IMR-90 (cell line): ENCODE data around the gene ELFN1. TPM values are rescaled to one million over a fixed set of nuclear protein-coding genes. Genes with fewer than 3 reads are reported as not detected.

Source experiments
- ATAC-seq: fragments of 200-7000 bp; cut with Tn5 transposase; 2 replicates; pipeline ENCODE4 v1.9.1; 2020; ENCODE audit warnings: low read depth, mild to moderate bottlenecking, moderate library complexity
- BruUV-seq: library from RNA; stranded (reverse); fragments of 400-500 nt; replicated peaks from 2 replicates; lab custom pipeline; 2021; lab: Mats Ljungman, UMichigan
- CTCF ChIA-PET: fragments of 300-600 bp; formaldehyde crosslinking; extraction: SDS; loops from one replicate; lab custom pipeline; 2021; ENCODE audit warnings: antibody characterized with exemption; lab: Yijun Ruan, JAX
- POLR2A ChIA-PET: fragments of 300-600 bp; sonication (Branson Sonifier 250); formaldehyde crosslinking; loops from one replicate; lab custom pipeline; 2022; ENCODE audit warnings: antibody characterized with exemption; ENCODE audit not compliant: unreplicated experiment; lab: Charles Lee
- DNase-seq: peaks from one replicate; pipeline ENCODE4 v3.0.0; 2013
- H2AFZ ChIP-seq: replicated peaks from 2 replicates; pipeline ENCODE3; 2013; ENCODE audit warnings: low read length, mild to moderate bottlenecking; ENCODE audit not compliant: poor library complexity
- H2AK5ac ChIP-seq: 2 replicates; pipeline ENCODE4 v1.6.1; 2013; ENCODE audit warnings: low read depth, low read length, inconsistent platforms
- H2AK9ac ChIP-seq: replicated peaks from 2 replicates; pipeline ENCODE3; 2013; ENCODE audit warnings: mild to moderate bottlenecking, low read depth, low read length, moderate library complexity; ENCODE audit not compliant: poor library complexity
- H2BK120ac ChIP-seq: 2 replicates; pipeline ENCODE4 v1.6.1; 2013; ENCODE audit warnings: low read depth, low read length, inconsistent platforms
- H2BK15ac ChIP-seq: 3 replicates; pipeline ENCODE4 v1.6.1; 2013; ENCODE audit warnings: low read depth, low read length, inconsistent platforms
- H2BK20ac ChIP-seq: 2 replicates; pipeline ENCODE4 v1.6.1; 2013; ENCODE audit warnings: low read depth, mild to moderate bottlenecking, inconsistent platforms, low read length, moderate library complexity
- H2BK5ac ChIP-seq: 2 replicates; pipeline ENCODE4 v1.6.1; 2013; ENCODE audit warnings: mild to moderate bottlenecking, low read depth, low read length, inconsistent platforms; ENCODE audit not compliant: poor library complexity, severe bottlenecking
- H3K14ac ChIP-seq: replicated peaks from 2 replicates; pipeline ENCODE4 v1.6.1; 2013; ENCODE audit warnings: low read depth, low read length, inconsistent platforms
- H3K18ac ChIP-seq: 2 replicates; pipeline ENCODE4 v1.6.1; 2013; ENCODE audit warnings: low read depth, low read length, control low read depth
- H3K23ac ChIP-seq: 2 replicates; pipeline ENCODE4 v1.6.1; 2013; ENCODE audit warnings: low read depth, low read length, inconsistent platforms
- H3K27ac ChIP-seq: 2 replicates; pipeline ENCODE4 v1.5.1; 2013; ENCODE audit warnings: mild to moderate bottlenecking, control low read depth, low read length; ENCODE audit not compliant: insufficient read depth
- H3K27me3 ChIP-seq: 2 replicates; pipeline ENCODE4 v1.6.1; 2013; ENCODE audit warnings: low read length; ENCODE audit not compliant: control insufficient read depth, insufficient read depth
- H3K36me3 ChIP-seq: 2 replicates; pipeline ENCODE4 v1.6.1; 2013; ENCODE audit warnings: low read length, mixed read lengths; ENCODE audit not compliant: control insufficient read depth, insufficient read depth
- H3K4ac ChIP-seq: 2 replicates; pipeline ENCODE4 v1.6.1; 2013; ENCODE audit warnings: low read depth, low read length, inconsistent platforms
- H3K4me1 ChIP-seq: 2 replicates; pipeline ENCODE4 v1.6.1; 2013; ENCODE audit warnings: low read length, mixed read lengths; ENCODE audit not compliant: control insufficient read depth, insufficient read depth
- H3K4me2 ChIP-seq: 2 replicates; pipeline ENCODE4 v1.6.1; 2013; ENCODE audit warnings: low read depth, mild to moderate bottlenecking, control low read depth, low read length, moderate library complexity
- H3K4me3 ChIP-seq: 2 replicates; pipeline ENCODE4 v1.5.1; 2013; ENCODE audit warnings: low read depth, mild to moderate bottlenecking, control low read depth, low read length, moderate library complexity; ENCODE audit not compliant: insufficient read depth
- H3K56ac ChIP-seq: 2 replicates; pipeline ENCODE4 v1.6.1; 2013; ENCODE audit warnings: low read length, inconsistent platforms; ENCODE audit not compliant: insufficient read depth; ENCODE audit errors: extremely low read depth
- H3K79me1 ChIP-seq, 2 experiments: 2 replicates each; pipeline ENCODE4 v1.6.1; 2013; ENCODE audit warnings: low read length in 2 of 2, inconsistent platforms in 1 of 2, low read depth in 1 of 2
- H3K9ac ChIP-seq: 2 replicates; pipeline ENCODE4 v1.6.1; 2013; ENCODE audit warnings: low read depth, low read length, control low read depth
- H3K9me1 ChIP-seq: 2 replicates; pipeline ENCODE4 v1.6.1; 2013; ENCODE audit warnings: low read length, inconsistent platforms; ENCODE audit not compliant: insufficient read depth
- H3K9me3 ChIP-seq: 2 replicates; pipeline ENCODE4 v1.6.1; 2013; ENCODE audit warnings: low read length; ENCODE audit not compliant: control insufficient read depth, insufficient read depth
- H4K20me1 ChIP-seq: 2 replicates; pipeline ENCODE4 v1.6.1; 2013; ENCODE audit warnings: low read length, inconsistent platforms; ENCODE audit not compliant: insufficient read depth
- H4K5ac ChIP-seq: 2 replicates; pipeline ENCODE4 v1.6.1; 2013; ENCODE audit warnings: mild to moderate bottlenecking, low read depth, low read length, control low read depth
- H4K8ac ChIP-seq, 2 experiments: 2 replicates each; pipeline ENCODE4 v1.6.1; 2013; ENCODE audit warnings: low read depth in 2 of 2, low read length in 2 of 2, control low read depth in 1 of 2, inconsistent platforms in 1 of 2
- H4K91ac ChIP-seq: 2 replicates; pipeline ENCODE4 v1.6.1; 2013; ENCODE audit warnings: low read depth, low read length, inconsistent platforms; ENCODE audit not compliant: insufficient read depth
- BHLHE40 ChIP-seq: fragments of 150-350 bp; IDR thresholded peaks from 2 replicates; pipeline ENCODE4 v1.6.1; 2016; ENCODE audit warnings: mild to moderate bottlenecking, low read depth, low read length
- CEBPB ChIP-seq: IDR thresholded peaks from 2 replicates; pipeline ENCODE4 v1.6.1; 2012; ENCODE audit warnings: low read depth, low read length, improper control_type of control experiment
- MAFK ChIP-seq: IDR thresholded peaks from 2 replicates; pipeline ENCODE4 v1.6.1; 2012; ENCODE audit warnings: low read depth, low read length, improper control_type of control experiment
- MAZ ChIP-seq: IDR thresholded peaks from 2 replicates; pipeline ENCODE4 v1.6.1; 2012; ENCODE audit warnings: low read depth, mild to moderate bottlenecking, low read length, improper control_type of control experiment, moderate library complexity, borderline replicate concordance
- MXI1 ChIP-seq: IDR thresholded peaks from 2 replicates; pipeline ENCODE4 v1.6.1; 2012; ENCODE audit warnings: low read depth, mild to moderate bottlenecking, low read length, moderate library complexity, borderline replicate concordance
- NFE2L2 ChIP-seq: fragments of 150-350 bp; IDR thresholded peaks from 2 replicates; pipeline ENCODE4 v1.6.1; 2016; ENCODE audit warnings: low read depth, mild to moderate bottlenecking, low read length
- WGBS, 2 experiments: methylation state at CpG; one replicate each; pipeline versions ENCODE4 v1.1.5 to v1.1.7; 2013; ENCODE audit warnings: missing lambda C conversion rate in 2 of 2; ENCODE audit not compliant: insufficient read length in 1 of 2; ENCODE audit errors: extremely low coverage in 2 of 2; 5-methylcytosine and 5-hydroxymethylcytosine counted together
- dilution Hi-C: fragments of 300-500 bp; cut with HindIII; formaldehyde crosslinking; loops from one replicate; pipeline ENCODE4 v1.14.3; 2018; ENCODE audit warnings: low sequenced_read_pairs; ENCODE audit not compliant: unreplicated experiment
- in situ Hi-C: fragments of 300-500 bp; cut with MboI; formaldehyde crosslinking; loops from 3 replicates; pipeline ENCODE4 v1.14.3; 2019; ENCODE audit warnings: low sequenced_read_pairs, inconsistent platforms, mixed read lengths
- intact Hi-C: fragments of 100-400 bp; cut with micrococcal nuclease; formaldehyde crosslinking; loops from 2 replicates; pipeline ENCODE4 v1.10.0; 2022
- polyA plus RNA-seq, 3 experiments: library from polyadenylated mRNA; depleted of rRNA; stranded (reverse); fragments of >200 nt; gene quantifications; 2 replicates each; pipeline ENCODE4 v1.2.3, GENCODE V29; 2012; ENCODE audit warnings: low replicate concordance in 1 of 3
- total RNA-seq: library from RNA; depleted of rRNA; stranded (reverse); fragments of >200 nt; gene quantifications from 2 replicates; pipeline ENCODE4 v1.2.3, GENCODE V29; 2012
- TF ChIP-seq, protein P1 (sequence below): conservative IDR thresholded peaks from 2 replicates; pipeline ENCODE4 v1.5.1; 2012; ENCODE audit warnings: mild to moderate bottlenecking, low read depth, low read length, improper control_type of control experiment
- TF ChIP-seq, protein P2 (sequence below): fragments of 150-350 bp; IDR thresholded peaks from 2 replicates; pipeline ENCODE4 v1.6.1; 2017; ENCODE audit warnings: mild to moderate bottlenecking, antibody characterized with exemption, low read length, low read depth

The ELFN1 gene
- total and polyA plus RNA-seq, 2 of the 4 experiments (the other 2 are of a cell fraction), result 1.6 to 5.2 TPM

DNA sequence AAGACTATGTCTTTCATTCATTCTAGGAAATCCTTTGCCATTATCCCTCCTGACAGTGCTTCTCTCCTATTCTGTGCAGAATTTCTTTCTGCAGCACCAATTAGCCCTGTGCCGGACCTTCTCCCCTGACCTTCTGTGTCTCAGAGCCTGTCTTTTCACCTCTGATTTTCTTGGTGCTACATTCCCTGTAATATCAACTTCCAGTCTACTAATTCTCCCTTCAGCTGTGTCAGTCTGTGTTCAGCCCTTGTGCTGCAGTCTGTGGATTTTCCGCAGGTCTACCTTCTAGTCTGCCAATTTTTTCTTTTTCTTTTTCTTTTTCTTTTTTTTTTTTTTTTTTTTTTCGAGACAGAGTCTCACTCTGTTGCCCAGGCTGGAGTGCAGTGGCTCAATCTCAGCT lies 115.8 kb downstream of the ELFN1 start:
- WGBS, 2 experiments, result 92% methylated on average over 2 of the region's 3 CpGs; no CpG with 5 or more reads in 1 of the 2 experiments
- Histone ChIP-seq H2AK5ac (no peak overlapping the region), H4K20me1 (no peaks in the 10 kb centered on the region), H3K14ac (no peak overlapping the region), H3K79me1 (no peaks in the 10 kb centered on the region), H3K4me2 (no peak overlapping the region), H3K27me3 (peaks cover 3% of the 10 kb centered on the region), H3K56ac (no peak overlapping the region), H3K9me3 (peaks cover 5% of the 10 kb centered on the region), H4K5ac (no peak overlapping the region), H3K9me1 (no peaks in the 10 kb centered on the region), H4K91ac (no peak overlapping the region), H3K23ac (no peak overlapping the region), H3K36me3 (no peaks in the 10 kb centered on the region), H3K27ac (no peak overlapping the region), H3K4me3 (no peak overlapping the region), H3K18ac (no peak overlapping the region), H2BK20ac (no peak overlapping the region), H2AFZ (no peak overlapping the region), H2BK120ac (no peak overlapping the region), H2AK9ac (no peak overlapping the region), H3K4ac (no peak overlapping the region), H3K4me1 (no peaks in the 10 kb centered on the region), H2BK5ac (no peak overlapping the region), H4K8ac (no peak overlapping the region), H2BK15ac (no peak overlapping the region), H3K9ac (no peak overlapping the region)
- ATAC-seq (no peak), DNase-seq (no peak)
- no peak for TF ChIP-seq MXI1
- no peak for TF ChIP-seq MAFK
- TF ChIP-seq NFE2L2, result no peak
- no peak for TF ChIP-seq MAZ
- TF ChIP-seq BHLHE40, result no peak
- TF ChIP-seq, protein P1, sequence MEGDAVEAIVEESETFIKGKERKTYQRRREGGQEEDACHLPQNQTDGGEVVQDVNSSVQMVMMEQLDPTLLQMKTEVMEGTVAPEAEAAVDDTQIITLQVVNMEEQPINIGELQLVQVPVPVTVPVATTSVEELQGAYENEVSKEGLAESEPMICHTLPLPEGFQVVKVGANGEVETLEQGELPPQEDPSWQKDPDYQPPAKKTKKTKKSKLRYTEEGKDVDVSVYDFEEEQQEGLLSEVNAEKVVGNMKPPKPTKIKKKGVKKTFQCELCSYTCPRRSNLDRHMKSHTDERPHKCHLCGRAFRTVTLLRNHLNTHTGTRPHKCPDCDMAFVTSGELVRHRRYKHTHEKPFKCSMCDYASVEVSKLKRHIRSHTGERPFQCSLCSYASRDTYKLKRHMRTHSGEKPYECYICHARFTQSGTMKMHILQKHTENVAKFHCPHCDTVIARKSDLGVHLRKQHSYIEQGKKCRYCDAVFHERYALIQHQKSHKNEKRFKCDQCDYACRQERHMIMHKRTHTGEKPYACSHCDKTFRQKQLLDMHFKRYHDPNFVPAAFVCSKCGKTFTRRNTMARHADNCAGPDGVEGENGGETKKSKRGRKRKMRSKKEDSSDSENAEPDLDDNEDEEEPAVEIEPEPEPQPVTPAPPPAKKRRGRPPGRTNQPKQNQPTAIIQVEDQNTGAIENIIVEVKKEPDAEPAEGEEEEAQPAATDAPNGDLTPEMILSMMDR, result no peak
- TF ChIP-seq CEBPB, result no peak
- TF ChIP-seq, protein P2, sequence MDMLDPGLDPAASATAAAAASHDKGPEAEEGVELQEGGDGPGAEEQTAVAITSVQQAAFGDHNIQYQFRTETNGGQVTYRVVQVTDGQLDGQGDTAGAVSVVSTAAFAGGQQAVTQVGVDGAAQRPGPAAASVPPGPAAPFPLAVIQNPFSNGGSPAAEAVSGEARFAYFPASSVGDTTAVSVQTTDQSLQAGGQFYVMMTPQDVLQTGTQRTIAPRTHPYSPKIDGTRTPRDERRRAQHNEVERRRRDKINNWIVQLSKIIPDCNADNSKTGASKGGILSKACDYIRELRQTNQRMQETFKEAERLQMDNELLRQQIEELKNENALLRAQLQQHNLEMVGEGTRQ, result no peak
- BruUV-seq, result no TSS peak
- ChIA-PET CTCF (no interaction called here), POLR2A (no interaction called here)
- intact Hi-C loops (no loop called here), dilution Hi-C loops (no loop called here), in situ Hi-C loops (no loop called here)
